GM12878 (cell line): ENCODE results near the gene ARMC9. TPM values are rescaled to one million over a fixed set of nuclear protein-coding genes. Genes with fewer than 3 reads are reported as not detected.

Experiments used
- ATAC-seq: fragments of 200-7000 bp; cut with Tn5 transposase; 3 replicates; pipeline ENCODE4 v1.9.1; 2020; ENCODE audit warnings: mild to moderate bottlenecking, moderate library complexity
- BruUV-seq: library from RNA; stranded (reverse); fragments of 400-500 nt; replicated peaks from 2 replicates; lab custom pipeline; 2021; lab: Mats Ljungman, UMichigan
- CTCF ChIA-PET: fragments of 300-600 bp; sonication (Branson Sonifier 250); formaldehyde crosslinking; extraction: SDS; loops from one replicate; lab custom pipeline; 2021; ENCODE audit warnings: inconsistent platforms; lab: Yijun Ruan, JAX
- POLR2A ChIA-PET: fragments of 350-600 bp; formaldehyde crosslinking; extraction: SDS; loops from one replicate; lab custom pipeline; 2021; ENCODE audit warnings: inconsistent platforms; lab: Charles Lee
- RAD21 ChIA-PET: fragments of 300-600 bp; sonication (Branson Sonifier 250); formaldehyde crosslinking; loops from one replicate; lab custom pipeline; 2023; ENCODE audit warnings: antibody characterized with exemption; ENCODE audit not compliant: unreplicated experiment; lab: Charles Lee
- SMC1A ChIA-PET: fragments of 300-600 bp; sonication (Branson Sonifier 250); formaldehyde crosslinking; loops from one replicate; lab custom pipeline; 2023; ENCODE audit not compliant: unreplicated experiment, uncharacterized antibody; lab: Charles Lee
- DNase-seq: peaks from one replicate; pipeline ENCODE4 v3.0.0-alpha.2; 2011; ENCODE audit warnings: low read depth, low spot score
- FAIRE-seq: peaks from 3 replicates; lab custom pipeline; 2011; peaks lifted over from hg19 to GRCh38; lab: Jason Lieb, UNC
- H2AFZ ChIP-seq: 2 replicates; pipeline ENCODE4 v1.6.0; 2011; ENCODE audit warnings: low read depth, low read length, control low read depth; ENCODE audit not compliant: control insufficient read depth
- H3K27ac ChIP-seq: 2 replicates; pipeline ENCODE4 v1.5.1; 2011; ENCODE audit warnings: control low read depth; ENCODE audit not compliant: control insufficient read depth, insufficient read depth
- H3K27me3 ChIP-seq, 2 experiments: replicated peaks in 1 of 2; 2 replicates each; pipeline versions ENCODE4 v1.6.0 to v1.6.1; 2011; ENCODE audit warnings: low read length in 1 of 2; ENCODE audit not compliant: control insufficient read depth in 2 of 2, insufficient read depth in 2 of 2
- H3K36me3 ChIP-seq, 2 experiments: 2 replicates each; pipeline ENCODE4 v1.5.1; 2011; ENCODE audit warnings: low read length in 1 of 2; ENCODE audit not compliant: control insufficient read depth in 2 of 2, insufficient read depth in 2 of 2
- H3K4me1 ChIP-seq: 2 replicates; pipeline ENCODE4 v1.6.1; 2011; ENCODE audit warnings: mild to moderate bottlenecking, low read length, moderate library complexity, mixed read lengths; ENCODE audit not compliant: control insufficient read depth, insufficient read depth
- H3K4me2 ChIP-seq: 2 replicates; pipeline ENCODE4 v1.6.0; 2011; ENCODE audit warnings: control low read depth; ENCODE audit not compliant: control insufficient read depth, insufficient read depth
- H3K4me3 ChIP-seq: fragments of 200-600 bp; sonication (generic); 2 replicates; pipeline ENCODE4 v1.5.1; 2016
- H3K79me2 ChIP-seq: 2 replicates; pipeline ENCODE4 v1.6.0; 2011; ENCODE audit warnings: low read length; ENCODE audit not compliant: control insufficient read depth, insufficient read depth
- H3K9ac ChIP-seq: 2 replicates; pipeline ENCODE4 v1.8.0; 2011; ENCODE audit warnings: low read length, control low read depth, mixed read lengths; ENCODE audit not compliant: control insufficient read depth, insufficient read depth
- H3K9me3 ChIP-seq: replicated peaks from 3 replicates; pipeline ENCODE4 v1.5.1; 2011; ENCODE audit warnings: mild to moderate bottlenecking, low read length; ENCODE audit not compliant: control insufficient read depth, insufficient read depth
- H4K20me1 ChIP-seq: 2 replicates; pipeline ENCODE4 v1.6.0; 2011; ENCODE audit not compliant: control insufficient read depth, insufficient read depth
- ATF7 ChIP-seq: fragments of 450-650 bp; IDR thresholded peaks from 2 replicates; pipeline ENCODE4 v1.6.1; 2016; ENCODE audit warnings: low read depth, mild to moderate bottlenecking
- CEBPB ChIP-seq, 2 experiments: fragments of 150-350 bp in 1 of 2; IDR thresholded peaks; 2 replicates each; pipeline ENCODE4 v1.6.1; 2012 to 2014; ENCODE audit warnings: low read depth in 2 of 2, low read length in 2 of 2, borderline replicate concordance in 1 of 2, inconsistent platforms in 1 of 2
- CREB1 ChIP-seq: IDR thresholded peaks from 2 replicates; pipeline ENCODE4 v1.6.1; 2012; ENCODE audit warnings: low read depth, mild to moderate bottlenecking, inconsistent platforms
- EED ChIP-seq: sonication (generic); IDR thresholded peaks from 2 replicates; pipeline ENCODE4 v1.6.1; 2016; ENCODE audit warnings: antibody characterized with exemption, low read depth
- EGR1 ChIP-seq, 2 experiments: IDR thresholded peaks; 1 replicate in 1 of 2; 2 replicates in 1 of 2; pipeline ENCODE4 v1.6.1; 2011 to 2012; ENCODE audit warnings: low read depth in 2 of 2, low read length in 2 of 2, borderline replicate concordance in 1 of 2, mild to moderate bottlenecking in 1 of 2, moderate library complexity in 1 of 2
- LARP7 ChIP-seq: fragments of 450-650 bp; IDR thresholded peaks from 2 replicates; pipeline ENCODE4 v1.6.1; 2017; ENCODE audit warnings: mild to moderate bottlenecking
- MTA2 ChIP-seq: fragments of 450-650 bp; IDR thresholded peaks from 2 replicates; pipeline ENCODE4 v1.6.1; 2016; ENCODE audit warnings: low read depth, mild to moderate bottlenecking, moderate library complexity
- MTA3 ChIP-seq: IDR thresholded peaks from 2 replicates; pipeline ENCODE4 v1.6.1; 2012; ENCODE audit warnings: low read length, inconsistent platforms, borderline replicate concordance
- MXI1 ChIP-seq: fragments of 150-350 bp; IDR thresholded peaks from 2 replicates; pipeline ENCODE4 v1.6.1; 2011; ENCODE audit warnings: low read depth, mild to moderate bottlenecking, inconsistent platforms, low read length, improper control_type of control experiment
- RFX5 ChIP-seq: IDR thresholded peaks from 2 replicates; pipeline ENCODE4 v1.6.1; 2011; ENCODE audit warnings: low read depth, low read length, improper control_type of control experiment
- SREBF1 ChIP-seq: IDR thresholded peaks from 2 replicates; pipeline ENCODE4 v1.6.1; 2012; ENCODE audit warnings: mild to moderate bottlenecking, low read length
- SRF ChIP-seq, 2 experiments: IDR thresholded peaks; 2 replicates each; pipeline ENCODE4 v1.6.1; 2011; ENCODE audit warnings: low read depth in 2 of 2, low read length in 2 of 2, mild to moderate bottlenecking in 1 of 2, moderate library complexity in 1 of 2
- STAT3 ChIP-seq: IDR thresholded peaks from 2 replicates; pipeline ENCODE4 v1.6.1; 2011; ENCODE audit warnings: low read depth, low read length, improper control_type of control experiment
- TCF3 ChIP-seq: IDR thresholded peaks from 2 replicates; pipeline ENCODE4 v1.6.1; 2012; ENCODE audit warnings: low read depth, mild to moderate bottlenecking, low read length, borderline replicate concordance; ENCODE audit not compliant: insufficient read depth
- WGBS: methylation state at CpG from one replicate; pipeline ENCODE4 v1.1.6; 2016; ENCODE audit warnings: low lambda C conversion rate; ENCODE audit not compliant: insufficient replicate concordance, insufficient coverage; ENCODE audit errors: missing lambda C conversion rate; 5-methylcytosine and 5-hydroxymethylcytosine counted together
- in situ Hi-C: fragments of 300-500 bp; cut with MboI; formaldehyde crosslinking; loops from 9 replicates; pipeline ENCODE4 v1.14.3; 2018; ENCODE audit warnings: mixed read lengths
- intact Hi-C: fragments of 100-400 bp; cut with micrococcal nuclease; formaldehyde crosslinking; loops from one replicate; pipeline ENCODE4 v1.14.2; 2022; ENCODE audit not compliant: unreplicated experiment
- polyA plus RNA-seq, 11 experiments: library from polyadenylated mRNA; depleted of rRNA in 4 of 11; unstranded in 6 of 11; stranded (reverse) in 5 of 11; fragments of >200 nt; fragmentation: Nextera tagmentation in 4 of 11; fragmentation: Illumina TruSeq in 1 of 11; extraction: Ambion mirVana in 4 of 11; extraction: Trizol in 1 of 11; gene quantifications; 1 replicate in 1 of 11; 2 replicates in 10 of 11; pipeline versions ENCODE4 v1.2.1 to v1.2.3, GENCODE V29; 2011 to 2016; ENCODE audit warnings: inconsistent platforms in 2 of 11, missing spikeins in 2 of 11, low read depth in 1 of 11
- total RNA-seq, 4 experiments: library from RNA; depleted of rRNA in 3 of 4; stranded (reverse); fragments of >200 nt in 3 of 4; fragmentation: Illumina TruSeq in 1 of 4; extraction: Trizol in 1 of 4; gene quantifications; 2 replicates each; pipeline versions ENCODE4 v1.2.1 to v1.2.3, GENCODE V29; 2013 to 2021
- TF ChIP-seq, protein P1 (sequence below): IDR thresholded peaks from 2 replicates; pipeline ENCODE4 v1.6.1; 2012; ENCODE audit warnings: mild to moderate bottlenecking, low read depth, low read length
- TF ChIP-seq, protein P2 (sequence below): IDR thresholded peaks from 2 replicates; pipeline ENCODE4 v1.6.1; 2011; ENCODE audit warnings: low read depth, mild to moderate bottlenecking, low read length, moderate library complexity, borderline replicate concordance; ENCODE audit errors: extremely low read depth
- TF ChIP-seq, protein P3 (sequence below): IDR thresholded peaks from 2 replicates; pipeline ENCODE4 v1.6.1; 2012; ENCODE audit warnings: low read depth, low read length, improper control_type of control experiment

Gene ARMC9
- total and polyA plus RNA-seq, 10 of the 15 experiments (the other 5 are each of a cell fraction or from before 2014, with no cell fraction given), result 3.8 to 21.8 (median 10.4) TPM

DNA sequence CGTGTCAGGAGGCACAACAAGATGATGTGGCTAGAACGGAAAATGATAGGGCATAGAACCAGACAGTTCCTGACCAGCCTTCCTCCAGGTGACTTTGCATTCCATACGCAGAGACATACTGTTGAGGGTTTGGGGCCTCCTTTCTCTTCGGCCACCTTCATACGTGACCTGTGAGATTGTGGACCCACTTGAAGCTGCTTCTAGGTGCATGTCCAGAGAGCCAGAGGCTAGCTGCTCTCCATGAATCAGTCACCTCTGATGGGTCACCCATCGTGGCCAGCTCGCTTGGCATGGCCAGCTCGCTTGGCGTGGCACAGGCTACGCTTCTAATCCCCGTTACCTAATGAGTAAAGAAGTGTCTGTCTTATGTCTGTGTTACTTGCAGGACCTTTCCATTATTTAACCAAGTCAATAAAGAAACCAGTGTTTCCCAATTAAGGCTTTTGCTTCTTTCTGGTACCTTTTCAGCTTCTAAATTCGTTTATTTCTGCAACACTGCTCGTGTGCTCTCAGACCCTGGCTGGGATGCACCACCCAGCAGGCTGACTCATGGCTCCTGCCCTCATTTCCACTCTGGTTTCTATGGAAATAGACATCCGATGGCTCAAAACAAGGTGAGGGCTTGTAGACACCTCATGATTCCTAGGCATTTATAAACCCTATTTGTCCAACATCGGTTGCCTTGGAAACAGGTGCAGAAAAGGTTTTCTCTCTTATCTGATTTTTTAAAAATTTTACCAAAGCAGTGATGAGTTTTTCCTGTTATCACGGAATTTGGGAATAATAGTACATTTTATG is 110.4 kb downstream of the ARMC9 start (continued):
- TF ChIP-seq, protein P1, sequence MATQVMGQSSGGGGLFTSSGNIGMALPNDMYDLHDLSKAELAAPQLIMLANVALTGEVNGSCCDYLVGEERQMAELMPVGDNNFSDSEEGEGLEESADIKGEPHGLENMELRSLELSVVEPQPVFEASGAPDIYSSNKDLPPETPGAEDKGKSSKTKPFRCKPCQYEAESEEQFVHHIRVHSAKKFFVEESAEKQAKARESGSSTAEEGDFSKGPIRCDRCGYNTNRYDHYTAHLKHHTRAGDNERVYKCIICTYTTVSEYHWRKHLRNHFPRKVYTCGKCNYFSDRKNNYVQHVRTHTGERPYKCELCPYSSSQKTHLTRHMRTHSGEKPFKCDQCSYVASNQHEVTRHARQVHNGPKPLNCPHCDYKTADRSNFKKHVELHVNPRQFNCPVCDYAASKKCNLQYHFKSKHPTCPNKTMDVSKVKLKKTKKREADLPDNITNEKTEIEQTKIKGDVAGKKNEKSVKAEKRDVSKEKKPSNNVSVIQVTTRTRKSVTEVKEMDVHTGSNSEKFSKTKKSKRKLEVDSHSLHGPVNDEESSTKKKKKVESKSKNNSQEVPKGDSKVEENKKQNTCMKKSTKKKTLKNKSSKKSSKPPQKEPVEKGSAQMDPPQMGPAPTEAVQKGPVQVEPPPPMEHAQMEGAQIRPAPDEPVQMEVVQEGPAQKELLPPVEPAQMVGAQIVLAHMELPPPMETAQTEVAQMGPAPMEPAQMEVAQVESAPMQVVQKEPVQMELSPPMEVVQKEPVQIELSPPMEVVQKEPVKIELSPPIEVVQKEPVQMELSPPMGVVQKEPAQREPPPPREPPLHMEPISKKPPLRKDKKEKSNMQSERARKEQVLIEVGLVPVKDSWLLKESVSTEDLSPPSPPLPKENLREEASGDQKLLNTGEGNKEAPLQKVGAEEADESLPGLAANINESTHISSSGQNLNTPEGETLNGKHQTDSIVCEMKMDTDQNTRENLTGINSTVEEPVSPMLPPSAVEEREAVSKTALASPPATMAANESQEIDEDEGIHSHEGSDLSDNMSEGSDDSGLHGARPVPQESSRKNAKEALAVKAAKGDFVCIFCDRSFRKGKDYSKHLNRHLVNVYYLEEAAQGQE, result no peak
- TF ChIP-seq LARP7 (no peak), STAT3 (no peak), EGR1 (IDR thresholded peaks at IDR 0.05; ENCODE audit: borderline replicate concordance in 1 of 2, low read depth in 2 of 2, low read length in 2 of 2) (no peak), MTA2 (no peak)
- TF ChIP-seq, protein P2, sequence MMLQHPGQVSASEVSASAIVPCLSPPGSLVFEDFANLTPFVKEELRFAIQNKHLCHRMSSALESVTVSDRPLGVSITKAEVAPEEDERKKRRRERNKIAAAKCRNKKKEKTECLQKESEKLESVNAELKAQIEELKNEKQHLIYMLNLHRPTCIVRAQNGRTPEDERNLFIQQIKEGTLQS, result no peak
- TF ChIP-seq, all 136 proteins: peak for 0

DNA sequence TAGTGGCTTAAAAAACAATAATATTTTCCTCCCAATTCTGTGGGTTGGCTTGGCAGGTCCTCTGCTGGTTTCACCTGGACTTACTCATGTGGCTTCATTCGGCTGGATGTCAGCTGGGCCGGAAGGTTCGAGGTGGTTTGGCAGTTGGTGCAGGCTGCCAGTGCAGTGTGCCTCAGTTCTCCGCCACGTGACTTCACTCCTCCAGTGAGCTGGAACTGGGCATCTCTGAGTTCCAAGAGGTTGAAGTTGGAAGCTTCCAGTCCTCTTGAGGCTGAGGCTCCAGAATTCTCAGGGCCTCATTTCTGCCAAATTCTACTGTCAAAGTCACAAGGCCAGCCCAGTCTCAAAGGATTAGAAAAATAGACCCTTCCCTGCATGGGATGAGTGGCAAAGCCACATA is 113.6 kb downstream of the ARMC9 start:
- ChIA-PET CTCF (interaction anchor here (0.6 to 1.5 kb wide), 4 partner anchors 13 to 95 kb away, joined by 3 to 4 read pairs (median 4); no protein-coding TSS in a partner anchor), SMC1A (interaction anchor here (1.6 kb wide), 1 partner anchor 82 kb away, joined by 4 read pairs; no protein-coding TSS in a partner anchor), POLR2A (no interaction called here), RAD21 (no interaction called here)
- intact Hi-C loops, result no loop called here
- 90% methylated on average over 5 of the region's 5 CpGs for WGBS
- Histone ChIP-seq H3K9ac (no peak overlapping the region), H3K9me3 (peaks cover 6% of the 10 kb centered on the region; the same call in 2 of the 3 replicates), H4K20me1 (no peaks in the 10 kb centered on the region), H3K4me2 (no peak overlapping the region), H3K4me1 (peaks cover 18% of the 10 kb centered on the region), H3K27me3 (no peaks in the 10 kb centered on the region), H3K4me3 (no peak overlapping the region), H3K36me3 (no peaks in the 10 kb centered on the region), H3K79me2 (no peaks in the 10 kb centered on the region), H2AFZ (no peak overlapping the region), H3K27ac (no peak overlapping the region)
- FAIRE-seq (no peak), ATAC-seq (no peak), DNase-seq (no peak)
- BruUV-seq, result no TSS peak
- in situ Hi-C loops, result no loop called here
- TF ChIP-seq SRF (IDR thresholded peaks at IDR 0.05; ENCODE audit: low read depth in 2 of 2, low read length in 2 of 2) (no peak), CREB1 (no peak), MTA3 (no peak), MXI1 (no peak), RFX5 (no peak), SREBF1 (no peak), STAT3 (no peak), CEBPB (IDR thresholded peaks at IDR 0.05; ENCODE audit: borderline replicate concordance in 1 of 2, low read depth in 2 of 2, low read length in 2 of 2) (no peak), EED (no peak), TCF3 (no peak), ATF7 (no peak)
- TF ChIP-seq, protein P3, sequence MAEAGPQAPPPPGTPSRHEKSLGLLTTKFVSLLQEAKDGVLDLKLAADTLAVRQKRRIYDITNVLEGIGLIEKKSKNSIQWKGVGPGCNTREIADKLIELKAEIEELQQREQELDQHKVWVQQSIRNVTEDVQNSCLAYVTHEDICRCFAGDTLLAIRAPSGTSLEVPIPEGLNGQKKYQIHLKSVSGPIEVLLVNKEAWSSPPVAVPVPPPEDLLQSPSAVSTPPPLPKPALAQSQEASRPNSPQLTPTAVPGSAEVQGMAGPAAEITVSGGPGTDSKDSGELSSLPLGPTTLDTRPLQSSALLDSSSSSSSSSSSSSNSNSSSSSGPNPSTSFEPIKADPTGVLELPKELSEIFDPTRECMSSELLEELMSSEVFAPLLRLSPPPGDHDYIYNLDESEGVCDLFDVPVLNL, result no peak
